Bronchial epithelial cell (primary cell): ENCODE results near the gene SAPCD2. TPM values are rescaled to one million over a fixed set of nuclear protein-coding genes. Genes with fewer than 3 reads are reported as not detected.
A peak's percentile ranks its signal among the peaks of the same experiment; 100 is the strongest.

Experiments used
- DNase-seq: peaks from one replicate; pipeline ENCODE4 v3.0.0-alpha.2; 2010; ENCODE audit warnings: low read depth
- FAIRE-seq: peaks from 2 replicates; lab custom pipeline; 2011; peaks lifted over from hg19 to GRCh38; lab: Jason Lieb, UNC
- H3K27me3 ChIP-seq: 2 replicates; pipeline ENCODE4 v1.5.1; 2011; ENCODE audit warnings: low read length; ENCODE audit not compliant: control insufficient read depth, insufficient read depth
- H3K36me3 ChIP-seq: 2 replicates; pipeline ENCODE4 v1.5.1; 2011; ENCODE audit warnings: low read length; ENCODE audit not compliant: control insufficient read depth, insufficient read depth
- H3K4me3 ChIP-seq: 2 replicates; pipeline ENCODE4 v1.5.1; 2011; ENCODE audit warnings: mild to moderate bottlenecking, low read depth, low read length, control low read depth
- total RNA-seq: library from RNA; depleted of rRNA; stranded (reverse); fragments of >200 nt; gene quantifications from 2 replicates; pipeline ENCODE4 v1.2.1, GENCODE V29; 2014
- TF ChIP-seq, protein P1 (sequence below): IDR thresholded peaks from 2 replicates; pipeline ENCODE4 v1.5.1; 2011; ENCODE audit warnings: mild to moderate bottlenecking, moderate library complexity, low read length, control low read depth, inconsistent platforms; ENCODE audit not compliant: insufficient read depth, severe bottlenecking

Gene SAPCD2
- total RNA-seq, 1 donor from 2014 or later: 0.26 TPM

DNA sequence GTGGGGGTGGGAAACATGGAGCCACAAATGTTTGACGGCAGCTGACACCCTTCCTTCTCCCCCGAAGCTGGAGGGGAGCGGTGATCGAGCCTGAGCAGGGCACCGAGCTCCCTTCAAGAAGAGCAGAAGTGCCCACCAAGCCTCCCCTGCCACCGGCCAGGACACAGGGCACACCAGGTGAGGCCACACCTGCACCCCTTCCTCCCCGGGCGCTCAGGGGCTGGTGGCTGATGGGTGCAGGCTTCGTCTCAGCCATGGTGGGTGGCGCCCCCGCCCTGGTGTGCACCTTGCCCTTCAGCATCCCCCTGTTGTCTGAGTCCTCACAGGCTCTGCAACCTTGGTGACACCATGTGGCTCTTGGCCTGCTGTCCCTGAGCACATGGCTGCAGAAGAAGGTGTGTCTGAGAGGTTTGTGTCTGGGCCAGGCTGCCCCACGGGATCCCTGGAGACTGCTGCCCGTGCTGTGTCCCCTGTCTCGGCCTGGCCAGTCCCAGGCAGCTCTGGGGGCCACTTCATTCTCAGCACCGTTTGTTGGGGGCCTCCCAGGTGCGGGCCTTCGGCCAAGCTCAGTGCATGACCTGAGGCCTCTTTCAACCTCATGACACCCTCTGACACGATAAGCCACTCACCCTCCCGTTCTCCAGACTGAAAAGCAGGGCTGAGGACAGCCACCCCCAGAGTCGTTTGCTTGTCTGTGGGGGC, 27.6 kb upstream of the SAPCD2 start:
- H3K27me3 ChIP-seq: no peaks in the 10 kb centered on the region
- DNase-seq: no peak
- H3K36me3 ChIP-seq: peaks cover 41% of the 10 kb centered on the region
- FAIRE-seq: no peak
- TF ChIP-seq, protein P1, sequence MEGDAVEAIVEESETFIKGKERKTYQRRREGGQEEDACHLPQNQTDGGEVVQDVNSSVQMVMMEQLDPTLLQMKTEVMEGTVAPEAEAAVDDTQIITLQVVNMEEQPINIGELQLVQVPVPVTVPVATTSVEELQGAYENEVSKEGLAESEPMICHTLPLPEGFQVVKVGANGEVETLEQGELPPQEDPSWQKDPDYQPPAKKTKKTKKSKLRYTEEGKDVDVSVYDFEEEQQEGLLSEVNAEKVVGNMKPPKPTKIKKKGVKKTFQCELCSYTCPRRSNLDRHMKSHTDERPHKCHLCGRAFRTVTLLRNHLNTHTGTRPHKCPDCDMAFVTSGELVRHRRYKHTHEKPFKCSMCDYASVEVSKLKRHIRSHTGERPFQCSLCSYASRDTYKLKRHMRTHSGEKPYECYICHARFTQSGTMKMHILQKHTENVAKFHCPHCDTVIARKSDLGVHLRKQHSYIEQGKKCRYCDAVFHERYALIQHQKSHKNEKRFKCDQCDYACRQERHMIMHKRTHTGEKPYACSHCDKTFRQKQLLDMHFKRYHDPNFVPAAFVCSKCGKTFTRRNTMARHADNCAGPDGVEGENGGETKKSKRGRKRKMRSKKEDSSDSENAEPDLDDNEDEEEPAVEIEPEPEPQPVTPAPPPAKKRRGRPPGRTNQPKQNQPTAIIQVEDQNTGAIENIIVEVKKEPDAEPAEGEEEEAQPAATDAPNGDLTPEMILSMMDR: no peak
- no peak overlapping the region for H3K4me3 ChIP-seq

DNA sequence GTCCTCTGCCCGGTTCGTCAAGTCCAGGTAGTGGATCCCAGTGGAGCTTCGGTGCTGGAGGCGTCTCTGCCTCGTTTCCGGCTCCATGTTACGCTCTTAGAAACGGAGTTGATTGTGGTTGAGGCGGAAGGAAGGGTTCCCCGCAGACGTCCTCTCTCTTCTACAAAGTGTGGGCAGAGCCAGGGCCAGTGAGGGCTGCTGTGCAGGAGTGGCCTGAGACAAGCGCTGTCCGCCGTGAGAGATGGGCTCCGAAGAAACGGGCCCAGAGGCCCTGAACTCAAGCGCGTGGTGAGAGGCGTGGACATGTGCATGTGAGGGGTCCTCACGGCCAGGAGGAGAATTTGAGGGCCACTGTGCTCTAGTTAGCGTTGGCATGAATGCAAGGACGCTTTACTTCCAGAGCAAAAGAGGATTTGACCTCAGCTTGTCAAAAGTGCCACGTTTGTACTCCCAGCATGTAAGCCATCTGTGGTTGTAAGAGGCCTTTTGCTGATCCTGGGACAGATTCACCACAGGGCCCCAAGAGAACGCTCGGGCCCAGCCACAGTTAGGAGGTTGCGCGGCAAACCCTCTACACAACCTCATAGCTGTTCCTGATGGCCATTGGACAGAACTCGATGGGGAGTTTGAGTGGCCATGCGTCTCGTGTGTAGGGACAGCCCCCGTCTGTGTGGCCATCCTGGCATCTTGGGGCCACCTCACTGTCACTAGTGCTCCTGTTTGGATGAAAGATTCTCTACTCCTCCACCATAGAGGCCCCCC, 26.6 kb upstream of the SAPCD2 start:
- H3K36me3 ChIP-seq: peaks cover 35% of the 10 kb centered on the region
- DNase-seq: no peak
- no peak for FAIRE-seq
- no peaks in the 10 kb centered on the region for H3K27me3 ChIP-seq
- TF ChIP-seq, protein P1: no peak
- no peak overlapping the region for H3K4me3 ChIP-seq

DNA sequence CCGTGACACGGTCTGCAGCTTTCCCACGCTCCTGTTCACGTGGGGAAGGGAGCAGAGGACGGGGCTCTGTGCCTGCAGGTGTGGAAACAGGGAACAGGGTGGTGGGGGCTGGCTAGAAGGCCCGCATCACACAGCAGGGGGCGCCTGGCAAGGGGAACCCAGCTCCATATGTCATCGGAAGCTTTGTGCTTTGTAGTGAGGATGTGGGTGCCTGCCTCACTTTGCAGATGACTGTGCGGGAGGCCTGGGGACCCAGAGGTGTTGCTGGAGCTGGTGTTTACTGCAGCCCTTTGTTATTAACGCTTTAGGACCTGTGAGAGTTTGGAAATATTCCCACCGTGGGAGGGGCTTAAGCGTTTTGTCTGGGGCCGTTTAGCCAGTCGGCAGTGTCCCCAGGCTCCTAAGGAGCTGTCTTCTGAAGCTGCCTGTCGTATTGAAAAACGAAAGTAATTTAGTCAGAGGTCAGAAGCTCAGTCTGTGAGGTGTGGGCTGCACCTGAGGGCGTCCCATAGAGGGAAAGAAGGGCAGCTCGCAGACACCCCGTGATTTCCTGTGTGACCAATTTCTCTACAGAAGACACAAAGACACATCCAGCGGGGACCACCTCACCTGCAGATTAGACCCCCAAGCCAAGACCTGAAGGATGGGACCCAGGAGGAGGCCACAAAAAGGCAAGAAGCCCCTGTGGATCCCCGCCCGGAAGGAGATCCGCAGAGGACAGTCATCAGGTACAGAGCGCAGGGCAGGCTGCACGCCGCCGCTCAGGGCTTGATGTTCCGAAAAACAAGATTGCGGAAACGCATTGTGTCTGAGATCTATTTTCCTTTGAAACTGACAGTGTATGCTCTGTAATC, 25.5 kb upstream of the SAPCD2 start:
- TF ChIP-seq, protein P1: peak; percentile 14
- H3K27me3 ChIP-seq: no peaks in the 10 kb centered on the region
- peaks cover 29% of the 10 kb centered on the region for H3K36me3 ChIP-seq
- no peak overlapping the region for H3K4me3 ChIP-seq
- DNase-seq: no peak
- no peak for FAIRE-seq

DNA sequence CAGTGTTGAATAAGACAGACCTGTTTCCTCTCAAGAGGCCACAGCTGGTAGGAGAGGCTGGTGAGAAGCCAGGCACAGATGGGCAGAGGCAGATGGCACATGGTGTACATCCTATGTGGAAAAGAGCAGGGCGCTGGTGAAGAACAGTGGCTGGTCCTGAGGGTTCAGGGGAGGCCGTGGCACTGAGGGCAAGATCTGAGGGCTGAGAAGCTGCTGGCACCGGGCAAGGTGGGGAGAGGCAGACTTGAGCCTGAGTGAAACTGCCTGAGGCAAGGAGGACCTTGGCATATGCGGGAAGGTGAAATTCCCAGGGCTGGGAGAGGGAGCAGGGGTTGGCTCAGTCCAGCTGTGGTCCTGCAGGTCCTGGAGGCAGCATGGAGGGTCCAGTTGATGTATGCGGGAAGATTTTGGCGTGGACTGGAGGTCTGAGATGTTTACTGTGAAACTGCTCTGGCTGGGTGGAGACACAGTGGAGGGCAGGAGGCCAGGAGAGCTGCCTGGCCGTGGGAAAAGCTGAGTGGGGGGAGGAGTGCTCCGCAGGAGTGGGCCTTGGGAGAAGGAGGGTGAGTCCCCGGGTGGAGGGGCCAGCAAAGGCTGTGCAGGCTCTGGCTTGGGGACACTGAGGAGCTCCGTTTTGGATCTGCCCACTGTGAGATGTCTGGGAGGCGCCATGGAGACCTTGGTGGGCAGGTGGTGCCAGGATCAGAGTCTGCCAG, 19.0 kb upstream of the SAPCD2 start:
- FAIRE-seq (no peak), DNase-seq (no peak)
- TF ChIP-seq, protein P1: no peak
- Histone ChIP-seq H3K4me3 (no peak overlapping the region), H3K27me3 (no peaks in the 10 kb centered on the region), H3K36me3 (peaks cover 7% of the 10 kb centered on the region)

DNA sequence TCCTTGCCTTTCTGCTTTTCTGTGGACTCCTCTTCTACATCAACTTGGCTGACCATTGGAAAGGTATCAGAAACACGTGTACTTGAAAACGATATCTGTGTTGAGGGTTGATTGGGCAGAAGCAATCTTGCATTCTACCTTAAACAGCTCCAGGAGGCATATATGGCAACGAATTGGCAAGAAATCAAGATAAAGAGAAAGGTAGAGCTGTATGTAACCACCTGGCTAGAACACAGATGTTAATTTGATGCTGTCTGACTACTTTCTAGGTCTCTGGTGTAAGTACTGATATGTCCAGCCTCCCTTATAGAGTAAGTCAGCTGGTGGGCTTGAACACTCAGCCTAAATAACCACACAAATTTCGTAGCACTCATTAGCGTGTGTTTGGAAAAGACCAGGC, 17.8 kb upstream of the SAPCD2 start:
- Histone ChIP-seq H3K4me3 (no peak overlapping the region), H3K36me3 (peaks cover 7% of the 10 kb centered on the region), H3K27me3 (no peaks in the 10 kb centered on the region)
- DNase-seq: no peak
- TF ChIP-seq, protein P1: no peak
- FAIRE-seq: no peak
